HL-60 (cell line): ENCODE measurements around the gene SLC26A1.

Source experiments
- POLR2AphosphoS5 ChIP-seq: IDR thresholded peaks from 2 replicates; pipeline ENCODE4 v1.6.1; 2012; ENCODE audit warnings: low read depth
- TF ChIP-seq, protein P1 (sequence below): IDR thresholded peaks from one replicate; pipeline ENCODE4 v1.5.1; 2011; ENCODE audit warnings: low read length, control low read depth, inconsistent platforms; ENCODE audit not compliant: insufficient read depth

DNA sequence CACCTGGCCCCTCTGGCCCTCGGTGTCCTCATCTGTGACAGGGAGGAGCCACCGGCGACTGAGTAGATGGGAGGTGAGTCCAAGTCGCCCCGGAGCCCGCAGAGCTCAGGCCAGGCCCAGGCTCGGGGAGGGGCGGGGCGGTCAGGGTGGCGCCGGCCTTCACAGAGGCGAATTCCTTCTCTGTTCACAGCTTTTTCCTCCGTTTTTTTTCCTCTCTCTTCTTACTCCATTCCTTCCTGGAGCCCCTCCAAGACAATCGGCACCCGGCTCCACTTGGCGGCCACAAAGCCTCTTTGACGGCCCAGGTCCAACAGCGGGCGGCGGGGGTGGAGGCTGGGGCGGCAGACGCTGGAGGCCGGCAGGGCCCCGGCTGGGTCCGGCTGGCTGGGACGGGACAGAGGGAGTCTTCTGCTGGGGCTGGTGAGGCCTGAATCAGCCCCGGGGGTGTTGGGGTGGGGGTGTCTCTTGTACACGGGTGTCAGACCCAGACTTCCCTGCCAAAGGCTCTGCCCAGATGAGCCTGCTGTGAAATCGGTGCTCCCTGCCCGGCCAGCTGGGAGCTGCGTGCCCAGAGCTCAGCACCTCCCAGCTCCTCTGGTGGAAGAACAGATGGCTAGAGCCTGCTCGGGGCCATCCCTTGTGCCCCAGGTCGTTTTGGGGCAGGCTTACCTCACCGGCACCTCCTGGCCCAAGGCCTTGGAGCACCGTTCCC is 40.8 kb upstream of the SLC26A1 start:
- TF ChIP-seq, protein P1, sequence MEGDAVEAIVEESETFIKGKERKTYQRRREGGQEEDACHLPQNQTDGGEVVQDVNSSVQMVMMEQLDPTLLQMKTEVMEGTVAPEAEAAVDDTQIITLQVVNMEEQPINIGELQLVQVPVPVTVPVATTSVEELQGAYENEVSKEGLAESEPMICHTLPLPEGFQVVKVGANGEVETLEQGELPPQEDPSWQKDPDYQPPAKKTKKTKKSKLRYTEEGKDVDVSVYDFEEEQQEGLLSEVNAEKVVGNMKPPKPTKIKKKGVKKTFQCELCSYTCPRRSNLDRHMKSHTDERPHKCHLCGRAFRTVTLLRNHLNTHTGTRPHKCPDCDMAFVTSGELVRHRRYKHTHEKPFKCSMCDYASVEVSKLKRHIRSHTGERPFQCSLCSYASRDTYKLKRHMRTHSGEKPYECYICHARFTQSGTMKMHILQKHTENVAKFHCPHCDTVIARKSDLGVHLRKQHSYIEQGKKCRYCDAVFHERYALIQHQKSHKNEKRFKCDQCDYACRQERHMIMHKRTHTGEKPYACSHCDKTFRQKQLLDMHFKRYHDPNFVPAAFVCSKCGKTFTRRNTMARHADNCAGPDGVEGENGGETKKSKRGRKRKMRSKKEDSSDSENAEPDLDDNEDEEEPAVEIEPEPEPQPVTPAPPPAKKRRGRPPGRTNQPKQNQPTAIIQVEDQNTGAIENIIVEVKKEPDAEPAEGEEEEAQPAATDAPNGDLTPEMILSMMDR = no peak
- TF ChIP-seq POLR2AphosphoS5 = no peak
